HG03354 (cell line): ENCODE results near the gene MAML3.
A peak's percentile ranks its signal among the peaks of the same experiment; 100 is the strongest.

Experiments
- ATAC-seq: cut with Tn5 transposase; IDR thresholded peaks from one replicate; pipeline ENCODE4 v1.9.1; 2021; ENCODE audit warnings: mild to moderate bottlenecking; ENCODE audit not compliant: unreplicated experiment, poor library complexity, severe bottlenecking

Gene MAML3

DNA sequence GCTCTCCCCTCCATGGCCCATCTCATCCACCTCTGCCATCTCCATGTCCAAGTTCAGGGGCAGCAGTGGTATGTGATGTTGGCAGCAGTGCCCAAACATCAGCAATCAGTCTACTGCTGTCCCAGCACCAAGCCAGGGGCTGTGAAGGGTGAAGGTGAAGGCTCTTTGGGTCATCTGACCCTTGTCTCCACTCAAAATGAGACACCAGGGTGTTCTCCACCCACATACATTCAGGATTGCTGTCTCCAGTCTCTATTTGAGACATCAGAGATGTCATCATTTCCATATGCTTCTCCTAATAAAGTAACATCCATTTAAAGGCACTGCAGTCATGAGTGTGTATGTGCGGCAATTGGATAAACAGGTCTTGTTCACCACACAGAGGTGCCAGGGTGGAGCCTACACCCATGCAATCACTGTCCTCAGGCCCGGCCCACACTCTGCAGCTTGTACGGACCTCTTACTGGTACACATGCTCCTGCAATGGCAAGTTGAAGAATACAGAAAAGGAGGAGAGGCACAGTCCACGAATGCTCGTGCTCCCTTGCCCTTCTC, 22.2 kb downstream of the MAML3 start:
- no peak for ATAC-seq

DNA sequence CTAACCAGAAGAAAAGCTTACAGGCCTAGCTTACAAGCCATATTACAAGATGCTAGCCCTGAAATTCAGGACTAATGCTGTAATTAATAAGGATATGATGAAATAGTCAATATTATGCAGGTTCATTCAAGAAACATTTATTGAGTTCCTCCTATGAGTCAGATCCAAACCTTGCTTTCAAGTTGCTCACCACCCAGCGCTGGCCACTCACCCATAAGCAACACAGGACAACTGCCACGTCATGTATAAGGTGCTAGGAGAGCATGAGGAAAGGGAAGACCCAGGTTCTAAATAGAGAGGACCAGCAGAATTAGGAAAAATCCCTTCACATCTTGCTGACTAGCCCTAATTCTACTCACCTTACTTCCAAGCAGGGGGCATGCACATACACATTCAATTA, 23.3 kb downstream of the MAML3 start:
- ATAC-seq: no peak

DNA sequence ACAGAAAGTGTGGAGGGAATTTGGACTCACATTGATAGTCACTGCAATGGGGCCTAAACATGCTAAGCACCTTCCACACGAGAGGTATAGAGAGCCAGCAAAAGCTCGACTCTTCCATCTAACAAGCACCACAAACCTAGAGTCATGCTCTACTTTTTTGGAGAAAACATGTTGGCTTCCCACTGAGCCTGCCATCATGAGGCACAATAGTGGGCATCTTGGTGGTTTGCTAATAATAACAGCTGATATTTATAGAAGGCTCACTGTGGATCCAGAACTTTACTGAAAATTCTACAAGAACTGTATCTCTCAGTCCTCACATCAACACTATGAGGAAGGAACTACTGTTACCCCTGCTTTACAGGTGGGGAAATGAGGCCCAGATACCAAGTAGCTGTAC, 26.6 kb downstream of the MAML3 start:
- no peak for ATAC-seq

DNA sequence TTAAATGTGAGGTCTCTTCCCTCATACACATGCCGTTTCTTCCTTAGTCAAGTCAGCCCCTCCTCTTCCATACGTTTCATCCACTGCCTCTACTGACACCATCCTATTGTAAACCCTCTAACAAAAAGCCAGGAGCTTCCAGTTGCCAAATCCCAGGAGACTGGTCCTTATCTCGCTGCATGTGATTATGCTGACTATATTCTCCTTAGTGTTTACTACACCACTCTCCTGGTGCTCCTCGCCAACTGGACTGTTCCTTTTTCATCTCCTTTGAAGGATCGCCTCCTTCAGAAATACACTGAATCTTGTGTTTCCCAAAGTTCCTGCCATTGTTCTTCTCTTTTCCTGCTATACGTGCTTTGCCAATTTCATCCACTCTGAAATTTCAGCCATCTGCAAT, 27.7 kb downstream of the MAML3 start:
- ATAC-seq: no peak

DNA sequence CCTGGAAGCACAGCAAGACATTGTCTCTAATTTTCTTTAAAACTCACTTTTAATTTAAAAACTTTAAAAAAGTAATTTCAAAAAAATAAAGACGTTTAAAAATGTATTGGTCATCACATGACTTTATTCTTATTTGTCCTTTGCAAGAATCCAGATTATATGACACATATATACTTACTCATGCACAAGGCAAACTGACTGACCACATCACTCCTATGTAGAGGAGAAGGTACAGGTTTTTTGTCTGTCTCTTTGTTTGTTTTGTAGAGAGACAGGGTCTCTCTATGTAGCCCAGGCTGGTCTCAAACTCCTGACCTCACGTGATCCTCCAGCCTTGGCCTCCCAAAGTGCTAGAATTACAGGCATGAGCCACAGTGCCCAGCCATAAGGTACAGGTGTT, 28.6 kb downstream of the MAML3 start:
- ATAC-seq: no peak

DNA sequence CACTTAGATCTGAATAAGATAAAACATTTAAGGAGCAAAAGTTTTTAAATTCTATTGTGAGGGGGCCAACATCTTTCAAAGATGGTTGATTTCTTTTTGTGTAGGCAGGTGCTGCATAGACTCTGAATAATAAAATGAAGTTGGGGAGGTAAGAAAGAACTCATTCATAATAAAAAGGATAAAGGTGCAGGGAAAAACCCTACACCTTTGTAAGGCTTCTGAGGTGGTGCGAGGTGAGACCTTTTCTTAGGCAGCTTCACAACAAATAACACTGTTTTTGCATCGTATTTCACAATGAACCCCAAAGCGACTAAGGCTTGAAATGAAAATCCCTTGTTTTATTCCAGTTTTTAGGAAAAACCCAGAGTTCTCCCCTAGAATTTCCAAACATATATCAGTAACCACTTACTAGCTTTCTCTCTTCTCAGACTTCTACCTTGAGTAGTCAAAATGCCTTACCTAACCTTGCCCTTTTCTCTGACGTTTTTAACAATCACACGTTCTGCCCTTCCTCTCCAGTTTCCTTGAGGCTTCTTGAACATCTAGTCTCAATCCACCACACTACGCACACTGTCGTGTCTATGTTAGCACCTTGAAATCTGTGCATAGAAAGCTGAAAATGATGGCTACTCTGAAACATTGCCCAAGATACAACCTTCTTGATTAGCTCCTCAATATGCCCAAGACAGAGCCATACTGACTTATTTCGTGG, 30.2 kb downstream of the MAML3 start:
- no peak for ATAC-seq

DNA sequence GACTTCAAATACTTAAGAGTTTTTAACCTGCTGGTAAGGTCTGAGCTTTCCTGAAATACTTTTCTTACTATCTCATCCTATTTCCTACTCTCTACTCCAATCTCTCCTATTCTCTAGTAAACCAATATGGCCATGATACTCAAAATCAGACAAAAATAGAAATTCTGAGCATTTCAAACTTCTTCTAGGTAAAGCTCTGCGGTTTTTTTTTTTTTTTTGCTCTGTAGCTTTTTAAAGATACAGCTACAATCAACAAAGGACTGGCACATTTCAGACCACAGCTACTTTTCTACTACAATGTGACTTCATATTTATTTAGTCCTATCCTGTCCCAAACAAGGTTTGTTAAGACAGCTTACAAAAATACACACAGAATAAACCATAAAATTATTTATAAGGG, 31.1 kb downstream of the MAML3 start:
- ATAC-seq: no peak

DNA sequence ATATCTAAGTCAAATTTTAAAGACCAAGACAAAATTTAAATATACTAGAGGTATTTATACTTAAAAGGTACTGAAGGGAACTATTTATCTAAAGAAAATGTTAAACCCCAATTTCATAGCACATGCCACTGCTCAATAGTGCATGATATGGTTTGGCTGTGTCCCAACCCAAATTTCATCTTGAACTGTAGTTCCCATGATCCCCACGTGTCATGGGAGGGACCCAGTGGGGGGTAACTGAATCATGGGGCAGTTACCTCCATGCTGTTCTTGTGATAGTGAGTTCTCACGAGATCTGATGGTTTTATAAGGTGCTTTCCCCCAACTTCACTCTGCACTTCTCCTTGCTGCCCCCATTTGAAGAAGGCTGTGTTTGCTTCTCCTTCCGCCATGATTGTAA, 32.3 kb downstream of the MAML3 start:
- no peak for ATAC-seq

DNA sequence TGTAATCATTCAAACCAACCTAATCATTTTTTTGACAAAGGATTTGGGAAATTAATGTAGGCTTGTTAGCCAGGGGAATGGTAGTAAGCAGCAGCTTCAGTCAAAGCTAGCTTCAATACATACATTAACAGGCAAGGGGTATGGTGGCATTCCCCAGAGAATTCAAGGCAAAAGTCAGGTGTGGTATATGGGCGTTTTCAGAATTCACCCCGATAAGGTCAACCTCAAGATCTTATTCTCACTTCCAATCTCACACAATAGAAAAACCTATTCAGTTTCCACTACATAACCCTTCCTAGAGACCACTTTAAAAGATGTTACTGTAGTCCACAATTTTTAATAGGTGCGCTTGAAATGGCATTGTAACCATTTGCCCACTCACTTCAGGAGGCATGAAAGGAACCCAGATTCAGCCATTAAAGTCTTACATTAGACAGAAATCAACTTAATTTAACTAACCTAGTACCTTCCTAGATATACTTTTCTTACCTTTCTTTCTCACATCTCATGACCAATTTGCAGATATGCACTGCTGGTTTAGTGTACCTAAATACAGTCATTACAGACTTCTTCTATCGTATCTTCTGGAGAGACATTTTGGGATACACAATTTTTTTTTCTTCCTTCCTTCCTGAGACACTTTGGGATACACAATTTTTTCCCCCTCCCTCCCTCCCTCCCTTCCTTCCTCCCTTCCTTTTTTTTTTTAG, 34.9 kb downstream of the MAML3 start:
- ATAC-seq: no peak

DNA sequence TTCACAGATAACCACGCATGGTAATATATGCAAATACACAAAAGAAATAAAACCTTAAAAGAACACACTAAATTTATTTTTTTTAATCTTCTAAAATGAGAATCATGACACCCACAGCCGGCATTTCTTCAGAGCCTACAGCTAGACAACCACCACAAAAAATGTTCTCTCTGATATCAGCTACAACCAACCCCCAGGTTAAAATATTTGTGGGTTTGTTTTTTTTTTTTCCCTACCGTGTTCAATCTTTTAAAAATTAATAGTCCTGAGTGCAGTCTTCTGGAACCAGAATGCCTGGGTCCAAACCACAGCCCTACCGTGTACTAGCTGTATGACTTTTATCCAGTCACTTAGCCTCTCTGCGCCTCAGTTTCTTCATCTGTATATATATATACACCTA, 36.0 kb downstream of the MAML3 start:
- ATAC-seq: no peak

DNA sequence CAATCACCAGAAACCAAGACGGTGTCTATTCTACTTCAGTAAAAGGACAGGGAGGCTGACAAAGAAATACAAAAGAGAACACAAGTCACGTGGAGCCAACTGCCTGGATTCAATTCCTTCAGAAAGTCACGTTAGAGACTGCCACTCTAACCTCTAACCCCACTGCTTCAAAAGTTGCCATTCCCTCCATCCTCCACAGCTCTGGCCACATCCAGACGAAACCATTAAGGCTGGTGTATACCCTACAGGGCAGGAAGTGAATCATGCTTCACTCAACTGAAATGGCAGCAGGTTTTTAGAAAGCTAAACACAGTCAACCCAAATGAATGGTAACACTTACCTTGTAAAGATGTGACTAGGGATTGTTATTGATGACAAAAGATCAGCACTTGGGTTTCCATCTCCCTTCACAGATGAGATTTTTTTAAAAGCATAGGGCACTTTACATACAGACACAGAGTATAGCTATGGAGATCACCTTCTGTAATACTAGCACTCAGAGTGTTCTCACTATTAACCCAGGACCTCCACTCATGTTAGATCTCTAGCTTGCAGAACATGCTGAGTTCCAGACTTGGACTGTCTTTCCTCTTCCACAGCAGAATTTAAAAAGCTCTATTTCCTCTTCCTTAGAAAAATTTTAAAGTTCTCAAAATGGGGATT, 37.4 kb downstream of the MAML3 start:
- ATAC-seq: peak; percentile 57

DNA sequence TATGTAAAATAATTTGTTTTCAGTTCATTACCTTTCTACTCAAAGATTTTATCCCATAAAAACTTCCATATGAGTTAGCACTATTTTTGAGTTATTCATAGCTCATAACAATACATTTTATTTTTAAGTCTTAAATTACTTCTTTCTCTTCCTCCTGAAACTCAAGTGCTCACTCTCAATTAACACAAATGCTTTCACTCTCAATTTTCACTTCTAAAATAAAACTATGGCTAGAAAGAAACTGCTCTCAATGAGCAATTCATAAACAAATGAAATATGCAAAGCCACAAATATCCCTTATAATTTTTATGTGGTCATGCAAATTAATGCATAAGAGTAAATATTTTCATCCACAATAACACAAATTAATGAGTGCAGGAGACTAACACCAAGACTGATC, 38.8 kb downstream of the MAML3 start:
- peak; percentile 48 for ATAC-seq

DNA sequence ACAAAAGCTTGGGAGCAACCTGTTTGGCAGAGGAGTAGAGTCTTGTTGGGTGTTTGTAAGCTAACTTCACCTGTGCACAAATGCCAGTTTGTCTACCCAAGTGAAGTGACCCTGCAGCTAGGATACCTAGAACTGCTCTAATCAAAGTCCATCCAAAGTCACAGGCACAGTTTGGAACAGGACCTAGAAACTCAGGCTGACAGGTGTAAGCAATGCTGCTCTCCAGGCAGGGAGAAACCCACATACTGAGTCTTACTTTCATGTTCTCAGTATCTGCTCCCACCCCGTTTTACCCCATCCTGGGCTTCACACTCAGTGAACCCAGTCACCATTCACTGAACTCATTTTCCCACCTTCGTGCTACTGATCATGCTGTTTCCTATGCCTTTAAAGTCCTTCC, 40.3 kb downstream of the MAML3 start:
- no peak for ATAC-seq

DNA sequence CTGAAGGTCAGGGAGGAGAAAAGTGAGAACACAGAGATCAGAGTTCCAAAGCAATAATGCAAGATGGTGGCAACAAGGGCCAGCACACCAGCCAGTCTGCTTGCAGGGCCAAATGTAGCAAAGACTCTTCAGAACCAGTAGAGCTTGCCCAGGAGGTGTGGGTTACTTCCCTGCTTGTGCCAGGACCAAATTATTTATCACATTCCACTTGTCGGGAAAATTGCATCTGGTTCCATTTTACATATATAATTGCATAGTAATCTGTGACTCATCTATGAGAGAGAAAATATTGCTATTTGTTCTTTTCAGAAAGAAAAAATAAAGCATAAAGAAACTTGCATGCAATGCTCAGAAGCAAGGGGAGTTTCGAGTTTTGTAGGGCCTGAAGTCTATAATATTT, 41.4 kb downstream of the MAML3 start:
- no peak for ATAC-seq

DNA sequence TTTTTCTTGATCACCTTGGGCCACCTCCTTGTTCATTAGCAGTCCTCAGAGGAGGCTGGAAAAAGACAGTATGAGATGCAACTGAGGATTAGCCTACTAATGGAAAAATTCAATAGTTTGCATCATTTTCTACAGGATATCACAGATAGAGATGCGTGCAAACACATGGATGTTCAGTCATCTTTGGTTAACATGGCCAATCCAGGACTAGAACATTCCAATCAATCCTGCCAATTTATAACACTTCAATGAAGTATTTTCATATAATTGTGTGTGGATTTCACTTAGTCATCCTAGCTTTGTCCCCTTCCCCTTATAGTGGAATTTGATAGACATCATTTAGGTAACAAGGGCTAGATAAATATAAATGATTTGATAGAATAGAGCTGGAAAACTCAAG, 42.7 kb downstream of the MAML3 start:
- no peak for ATAC-seq

DNA sequence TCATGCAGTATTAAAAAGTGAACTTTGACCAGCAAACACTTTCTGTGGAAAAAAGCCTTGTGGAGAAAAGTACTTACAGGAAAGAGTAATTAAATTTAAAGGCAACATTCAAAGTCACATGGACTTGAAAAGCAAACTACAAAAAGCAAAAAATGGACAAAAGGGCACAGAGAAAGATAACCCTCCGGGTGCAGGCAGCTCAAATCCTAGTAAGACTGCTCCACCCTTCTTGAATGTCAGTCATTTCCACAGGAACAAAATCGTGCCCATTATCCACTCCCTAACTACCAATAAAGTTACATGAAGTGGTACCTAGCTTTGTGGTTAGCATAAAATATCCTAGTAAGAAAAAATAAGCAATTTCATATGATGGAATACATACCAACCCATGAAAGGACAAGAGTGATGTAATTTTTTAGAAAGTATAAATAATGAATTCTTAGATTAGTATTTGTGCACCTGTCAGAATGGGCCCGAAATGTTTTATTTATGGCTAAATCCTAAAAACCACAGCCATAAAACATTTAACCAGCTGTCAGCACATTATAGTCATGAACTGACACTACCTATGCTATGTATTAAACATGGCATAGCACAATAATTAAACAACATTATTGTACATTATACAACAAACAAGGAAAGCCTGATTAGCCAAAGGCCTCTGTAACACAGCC, 43.3 kb downstream of the MAML3 start:
- no peak for ATAC-seq

DNA sequence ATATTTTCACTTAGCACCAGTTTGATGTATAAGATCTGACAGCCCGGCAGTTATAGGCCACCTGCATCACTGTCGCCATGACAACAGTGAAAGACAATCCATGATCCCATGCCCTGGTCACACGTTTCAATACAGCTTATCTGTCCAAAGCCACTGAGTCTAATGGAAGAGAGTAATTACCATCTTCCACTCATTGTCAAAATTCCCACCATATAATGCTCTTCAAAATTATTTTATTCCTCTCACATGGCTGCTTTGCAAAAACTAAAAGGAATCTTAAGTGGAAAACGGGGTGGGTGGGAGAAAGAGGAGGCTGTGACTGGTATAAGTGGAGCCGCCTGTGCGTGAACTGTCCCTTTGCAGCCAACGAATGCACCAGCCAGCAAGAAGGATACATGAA, 44.2 kb downstream of the MAML3 start:
- no peak for ATAC-seq

DNA sequence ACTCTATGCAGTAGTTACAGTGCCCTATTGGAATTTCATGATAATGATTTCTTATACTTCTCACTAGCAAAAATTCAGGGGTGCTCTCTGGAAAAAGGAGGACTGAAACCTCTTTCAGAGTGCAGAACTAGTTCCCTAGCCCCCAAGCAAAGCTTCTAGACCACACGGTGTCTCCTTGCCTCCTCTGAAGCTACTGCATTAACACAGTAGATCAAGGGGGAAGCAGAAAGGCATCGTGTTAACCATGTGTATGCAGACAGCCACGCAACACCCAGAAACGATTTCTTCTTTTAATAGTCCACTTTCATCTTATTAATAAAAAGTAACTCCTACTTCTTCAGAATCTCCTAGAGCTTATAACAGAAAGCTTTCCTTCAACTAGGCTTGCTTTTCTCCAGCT, 44.7 kb downstream of the MAML3 start:
- ATAC-seq: no peak

DNA sequence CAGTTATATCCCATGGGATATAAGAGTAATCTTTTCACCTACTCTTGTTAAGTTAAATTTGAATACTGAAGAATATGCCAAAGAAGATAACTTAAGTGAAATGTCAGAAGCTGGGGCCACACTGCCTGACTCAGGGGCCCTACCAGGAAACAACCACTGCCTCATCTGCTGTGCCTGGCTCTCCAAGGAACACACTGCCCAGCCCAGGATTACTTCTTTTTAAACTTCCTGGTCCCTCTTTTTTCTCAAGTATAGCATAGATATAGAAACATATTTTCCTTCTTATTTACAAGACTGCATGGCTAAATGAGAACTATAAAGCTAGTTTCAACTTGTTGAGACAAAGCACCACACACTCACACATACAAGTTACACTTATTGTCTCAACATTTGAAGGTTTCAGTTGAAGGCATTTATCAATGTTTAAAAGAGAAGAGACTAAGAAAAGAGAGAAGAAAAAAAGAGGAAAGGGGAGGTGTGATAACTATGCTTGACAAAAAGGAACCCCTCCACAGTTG, 45.2 kb downstream of the MAML3 start:
- no peak for ATAC-seq

DNA sequence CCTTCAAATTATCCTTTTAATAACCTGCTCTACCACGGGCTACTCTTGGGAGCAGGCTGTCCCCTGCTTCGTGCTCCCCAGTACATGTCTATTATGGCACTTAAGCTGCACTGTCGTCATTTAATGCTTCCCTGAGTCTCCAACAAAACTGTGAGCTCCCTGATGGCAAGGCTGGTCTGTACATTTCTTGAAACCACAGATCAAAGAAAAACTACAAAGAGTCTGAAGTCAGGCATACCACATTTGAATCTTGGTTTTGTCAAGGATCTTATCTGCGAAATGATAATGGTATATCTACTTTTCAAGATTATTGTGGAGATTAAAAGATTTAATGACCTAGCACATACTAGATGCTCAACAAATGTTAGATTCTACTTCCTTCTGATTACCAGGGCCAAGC, 45.7 kb downstream of the MAML3 start:
- no peak for ATAC-seq
